Neural progenitor cell (in vitro differentiated cells): ENCODE results near the gene PUDP. TPM values are rescaled to one million over a fixed set of nuclear protein-coding genes. Genes with fewer than 3 reads are reported as not detected.

Experiments used
- DNase-seq: peaks from one replicate; pipeline ENCODE4 v3.0.0-alpha.2; 2016; ENCODE audit warnings: low spot score
- H2AFZ ChIP-seq: fragments of 200-600 bp; sonication (generic); replicated peaks from 2 replicates; pipeline ENCODE4 v1.6.1; 2016; ENCODE audit warnings: antibody characterized with exemption
- H3F3A ChIP-seq: fragments of 200-600 bp; sonication (generic); 2 replicates; pipeline ENCODE4 v1.6.1; 2016; ENCODE audit warnings: antibody characterized with exemption, low read depth
- H3K27ac ChIP-seq: fragments of 200-600 bp; sonication (generic); 2 replicates; pipeline ENCODE4 v1.5.1; 2016; ENCODE audit warnings: mild to moderate bottlenecking
- H3K27me3 ChIP-seq: fragments of 200-600 bp; sonication (generic); 2 replicates; pipeline ENCODE4 v1.6.1; 2016; ENCODE audit warnings: mild to moderate bottlenecking, moderate library complexity
- H3K36me3 ChIP-seq: fragments of 200-600 bp; sonication (generic); 2 replicates; pipeline ENCODE4 v1.5.1; 2016
- H3K4me1 ChIP-seq: fragments of 200-600 bp; sonication (generic); 2 replicates; pipeline ENCODE4 v1.6.1; 2016; ENCODE audit warnings: mixed run types
- H3K4me2 ChIP-seq: fragments of 200-600 bp; sonication (generic); 2 replicates; pipeline ENCODE4 v1.6.1; 2016
- H3K4me3 ChIP-seq: fragments of 200-600 bp; sonication (generic); 2 replicates; pipeline ENCODE4 v1.5.1; 2016
- H3K79me2 ChIP-seq: fragments of 200-600 bp; sonication (generic); 2 replicates; pipeline ENCODE4 v1.6.1; 2016; ENCODE audit warnings: low read depth
- H3K9ac ChIP-seq: fragments of 200-600 bp; sonication (generic); 2 replicates; pipeline ENCODE4 v1.6.1; 2016
- H3K9me3 ChIP-seq: fragments of 200-600 bp; sonication (generic); 2 replicates; pipeline ENCODE4 v1.5.1; 2016; ENCODE audit warnings: low read depth
- H4K20me1 ChIP-seq: fragments of 200-600 bp; sonication (generic); 2 replicates; pipeline ENCODE4 v1.6.1; 2016; ENCODE audit warnings: low read depth
- H3K27ac Mint-ChIP-seq: 3 replicates; pipeline ENCODE4 v1.8.0; 2021; ENCODE audit warnings: mixed read lengths
- H3K27me3 Mint-ChIP-seq: 2 replicates; pipeline ENCODE4 v1.8.0; 2022; ENCODE audit warnings: low read depth, mild to moderate bottlenecking, inconsistent platforms, moderate library complexity, mixed read lengths; ENCODE audit not compliant: insufficient read depth
- H3K36me3 Mint-ChIP-seq: 3 replicates; pipeline ENCODE4 v1.8.0; 2021; ENCODE audit warnings: mixed read lengths
- H3K4me1 Mint-ChIP-seq: 3 replicates; pipeline ENCODE4 v1.8.0; 2021; ENCODE audit warnings: mixed read lengths
- H3K4me3 Mint-ChIP-seq: 3 replicates; pipeline ENCODE4 v1.8.0; 2021; ENCODE audit warnings: mild to moderate bottlenecking, moderate library complexity, mixed read lengths
- H3K9me3 Mint-ChIP-seq: 3 replicates; pipeline ENCODE4 v1.8.0; 2020; ENCODE audit warnings: mixed read lengths
- CTCF ChIP-seq: fragments of 200-600 bp; sonication (generic); IDR thresholded peaks from 2 replicates; pipeline ENCODE4 v1.5.1; 2017; ENCODE audit warnings: antibody characterized with exemption, mild to moderate bottlenecking
- EZH2 ChIP-seq: fragments of 200-600 bp; sonication (generic); IDR thresholded peaks from 2 replicates; pipeline ENCODE4 v1.6.1; 2017; ENCODE audit warnings: antibody characterized with exemption, mild to moderate bottlenecking, moderate library complexity
- EZH2phosphoT487 ChIP-seq: fragments of 200-600 bp; sonication (generic); IDR thresholded peaks from 2 replicates; pipeline ENCODE4 v1.6.1; 2017; ENCODE audit warnings: antibody characterized with exemption
- total RNA-seq: library from RNA; depleted of rRNA; stranded (reverse); fragments of >200 nt; gene quantifications from 2 replicates; pipeline ENCODE4 v1.2.3, GENCODE V29; 2015; ENCODE audit warnings: low replicate concordance

Gene PUDP
- total RNA-seq, 1 donor from 2014 or later = 29.1 TPM

DNA sequence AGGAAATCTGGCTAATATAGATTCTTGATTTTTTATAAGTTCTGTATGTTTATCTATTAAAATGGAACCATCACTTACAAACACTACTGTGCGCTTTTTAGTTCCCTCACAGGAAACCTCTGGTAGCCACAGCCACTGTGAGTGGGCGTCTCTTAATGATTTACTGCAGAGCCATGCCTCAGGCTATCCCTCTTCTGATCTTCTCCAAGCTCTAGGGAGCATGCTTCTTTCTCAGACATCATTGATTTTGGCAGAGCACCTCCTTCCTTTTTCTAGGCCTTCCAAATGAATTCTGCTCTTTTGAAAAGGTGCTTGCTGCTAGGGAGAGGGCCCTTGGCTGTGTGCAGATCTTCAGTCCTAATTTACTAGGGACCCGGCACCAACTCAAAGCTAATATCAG is 61.6 kb downstream of the PUDP start:
- Histone ChIP-seq H3K4me2 (no peak overlapping the region), H3K27ac (no peak overlapping the region), H3K79me2 (no peaks in the 10 kb centered on the region), H3K9ac (no peak overlapping the region), H4K20me1 (no peaks in the 10 kb centered on the region), H3K9me3 (no peaks in the 10 kb centered on the region), H3K36me3 (no peaks in the 10 kb centered on the region), H3K4me3 (no peak overlapping the region), H3K4me1 (peaks cover 6% of the 10 kb centered on the region), H3F3A (no peaks in the 10 kb centered on the region), H3K27me3 (no peaks in the 10 kb centered on the region), H2AFZ (no peak overlapping the region)
- Mint-ChIP-seq H3K4me1 (peaks cover 52% of the 10 kb centered on the region), H3K4me3 (no peak overlapping the region), H3K27ac (peak overlapping the region; percentile 23), H3K36me3 (peaks cover 23% of the 10 kb centered on the region), H3K9me3 (no peaks in the 10 kb centered on the region), H3K27me3 (no peaks in the 10 kb centered on the region)
- TF ChIP-seq CTCF = no peak
- TF ChIP-seq EZH2phosphoT487 = no peak
- no peak for TF ChIP-seq EZH2
- no peak for DNase-seq

GRCh38 chrX:7085879-7086278 is 62.1 kb downstream of the PUDP start:
- Histone ChIP-seq H4K20me1 (no peaks in the 10 kb centered on the region), H3K4me3 (no peak overlapping the region), H3K4me1 (peaks cover 6% of the 10 kb centered on the region), H2AFZ (no peak overlapping the region), H3K9me3 (no peaks in the 10 kb centered on the region), H3K27ac (no peak overlapping the region), H3K27me3 (no peaks in the 10 kb centered on the region), H3K36me3 (no peaks in the 10 kb centered on the region), H3F3A (no peaks in the 10 kb centered on the region), H3K9ac (no peak overlapping the region), H3K4me2 (no peak overlapping the region), H3K79me2 (no peaks in the 10 kb centered on the region)
- TF ChIP-seq EZH2phosphoT487 = no peak
- no peak for TF ChIP-seq CTCF
- TF ChIP-seq EZH2 = no peak
- no peak for DNase-seq
- no peaks in the 10 kb centered on the region for H3K9me3 Mint-ChIP-seq
- peaks cover 26% of the 10 kb centered on the region for H3K36me3 Mint-ChIP-seq
- H3K27ac Mint-ChIP-seq = no peak overlapping the region
- no peaks in the 10 kb centered on the region for H3K27me3 Mint-ChIP-seq
- H3K4me3 Mint-ChIP-seq = no peak overlapping the region
- H3K4me1 Mint-ChIP-seq = peaks cover 50% of the 10 kb centered on the region

GRCh38 chrX:7084841-7085240 is 63.1 kb downstream of the PUDP start:
- no peak overlapping the region for H3K27ac ChIP-seq
- H3K36me3 Mint-ChIP-seq = peaks cover 26% of the 10 kb centered on the region
- H3K4me3 Mint-ChIP-seq = no peak overlapping the region
- H3K9ac ChIP-seq = no peak overlapping the region
- H3K4me1 Mint-ChIP-seq = peaks cover 44% of the 10 kb centered on the region
- peaks cover 5% of the 10 kb centered on the region for H3K4me1 ChIP-seq
- H3K36me3 ChIP-seq = no peaks in the 10 kb centered on the region
- H3K27ac Mint-ChIP-seq = no peak overlapping the region
- H3K9me3 ChIP-seq = no peaks in the 10 kb centered on the region
- H3F3A ChIP-seq = no peaks in the 10 kb centered on the region
- DNase-seq = no peak
- H3K79me2 ChIP-seq = no peaks in the 10 kb centered on the region
- no peak overlapping the region for H3K4me3 ChIP-seq
- no peaks in the 10 kb centered on the region for H4K20me1 ChIP-seq
- no peaks in the 10 kb centered on the region for H3K27me3 Mint-ChIP-seq
- peaks cover 3% of the 10 kb centered on the region for H3K9me3 Mint-ChIP-seq
- no peak overlapping the region for H3K4me2 ChIP-seq
- no peak overlapping the region for H2AFZ ChIP-seq
- H3K27me3 ChIP-seq = no peaks in the 10 kb centered on the region
- no peak for TF ChIP-seq EZH2phosphoT487
- TF ChIP-seq EZH2 = no peak
- TF ChIP-seq CTCF = no peak
